HG03108 (cell line): ENCODE data around the gene ARMH3.

ENCODE experiments used
- ATAC-seq: cut with Tn5 transposase; IDR thresholded peaks from one replicate; pipeline ENCODE4 v1.9.1; 2021; ENCODE audit warnings: moderate library complexity; ENCODE audit not compliant: unreplicated experiment

Gene ARMH3

DNA sequence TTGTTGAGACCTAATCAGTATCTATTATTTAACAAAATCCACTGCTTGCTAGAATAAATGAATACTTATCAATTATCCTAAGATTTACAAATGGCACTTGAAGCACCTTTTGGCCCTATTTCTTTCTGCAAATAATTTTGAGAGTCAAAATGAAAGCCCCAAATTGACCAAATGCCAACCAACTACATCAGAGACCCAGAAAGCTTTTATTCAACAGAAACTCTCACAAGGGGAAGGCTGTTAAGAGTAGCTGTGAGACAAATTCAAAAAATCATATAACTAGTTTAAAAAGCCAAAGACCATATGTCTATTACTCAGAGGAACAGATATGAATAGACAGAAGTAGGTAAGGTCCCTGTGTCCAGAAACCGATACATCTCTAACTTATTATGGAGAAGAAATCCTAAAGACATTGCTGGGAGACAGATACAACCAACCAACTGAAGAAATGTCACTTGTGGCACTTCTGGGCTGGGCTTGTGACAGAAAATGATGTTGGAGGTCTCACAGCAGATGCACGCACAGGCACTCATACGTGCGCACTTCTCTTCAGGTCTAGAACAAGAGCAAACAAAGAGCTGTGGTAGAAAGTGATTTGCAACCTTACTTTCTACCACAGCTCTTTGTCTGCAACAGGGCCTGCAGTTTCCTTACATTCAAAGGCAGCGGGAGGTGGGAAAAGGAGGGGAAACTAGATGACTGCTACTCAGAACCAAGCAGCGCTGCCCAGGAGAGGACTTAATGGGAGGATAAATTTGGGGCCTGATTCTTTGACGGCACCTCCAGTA lies 153.7 kb downstream of the ARMH3 start:
- ATAC-seq, result peak; percentile 31

- peak; percentile 33 for ATAC-seq
Measured at GRCh38 chr10:101901340-101901739, 154.6 kb downstream of the ARMH3 start.

DNA sequence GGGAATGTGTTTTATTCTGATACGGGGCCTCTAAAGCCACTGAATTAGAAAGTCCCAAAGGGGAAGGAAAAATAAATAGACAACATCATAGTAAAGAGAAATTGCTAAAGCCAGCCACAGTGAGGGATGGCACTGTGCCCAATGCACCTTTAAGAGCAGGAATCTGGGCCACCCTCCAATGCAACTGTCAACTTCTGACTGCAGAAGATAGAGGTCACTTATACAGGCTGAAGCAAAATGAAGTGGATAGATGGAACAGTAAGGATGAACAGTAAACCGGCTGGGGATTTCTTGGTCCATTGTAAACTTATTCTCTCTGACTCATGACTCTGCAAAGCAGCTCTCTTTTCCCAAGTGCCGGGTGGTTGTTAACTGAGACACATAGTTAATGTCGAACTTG lies 158.3 kb downstream of the ARMH3 start:
- no peak for ATAC-seq

GRCh38 chr10:101896225-101896877 lies 159.6 kb downstream of the ARMH3 start:
- no peak for ATAC-seq

DNA sequence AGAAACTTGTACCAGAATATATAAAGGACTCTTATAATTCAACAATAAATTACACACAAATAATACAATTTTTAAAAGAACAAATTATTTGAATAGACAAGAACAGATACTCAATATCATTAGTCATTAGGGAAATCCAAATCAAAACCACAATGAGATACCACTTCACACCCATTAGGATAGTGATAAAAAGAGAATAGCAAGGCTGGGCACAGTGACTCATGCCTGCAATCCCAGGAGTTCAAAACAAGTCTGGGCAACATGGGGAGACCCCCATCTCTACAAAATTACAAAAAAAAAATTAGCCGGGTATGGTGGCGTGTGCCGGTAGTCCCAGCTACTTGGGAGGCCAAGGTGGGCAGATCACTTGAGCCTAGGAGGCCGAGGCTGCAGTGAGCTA lies 160.2 kb downstream of the ARMH3 start:
- ATAC-seq, result no peak

- no peak for ATAC-seq
Measured at GRCh38 chr10:101894742-101895141, 161.2 kb downstream of the ARMH3 start.

DNA sequence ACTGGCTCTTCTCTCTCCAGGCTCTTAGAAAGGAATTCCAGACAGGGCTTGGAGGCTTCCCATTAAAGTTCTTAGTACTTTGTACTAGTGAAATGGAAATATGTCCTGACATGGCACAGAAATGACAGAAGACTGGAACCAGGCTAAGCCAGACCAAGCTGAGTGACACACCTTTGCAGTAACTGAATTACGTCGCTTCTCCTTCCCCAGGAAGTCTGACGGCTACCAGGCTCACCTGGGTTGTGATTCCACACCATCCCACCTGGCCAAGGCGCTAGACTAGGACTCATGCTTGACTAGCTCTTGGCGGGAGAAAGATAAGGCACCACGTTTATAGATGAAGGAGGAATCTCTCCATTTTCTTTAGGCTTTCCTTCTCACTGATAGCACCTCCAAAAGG lies 161.7 kb downstream of the ARMH3 start:
- ATAC-seq, result no peak

DNA sequence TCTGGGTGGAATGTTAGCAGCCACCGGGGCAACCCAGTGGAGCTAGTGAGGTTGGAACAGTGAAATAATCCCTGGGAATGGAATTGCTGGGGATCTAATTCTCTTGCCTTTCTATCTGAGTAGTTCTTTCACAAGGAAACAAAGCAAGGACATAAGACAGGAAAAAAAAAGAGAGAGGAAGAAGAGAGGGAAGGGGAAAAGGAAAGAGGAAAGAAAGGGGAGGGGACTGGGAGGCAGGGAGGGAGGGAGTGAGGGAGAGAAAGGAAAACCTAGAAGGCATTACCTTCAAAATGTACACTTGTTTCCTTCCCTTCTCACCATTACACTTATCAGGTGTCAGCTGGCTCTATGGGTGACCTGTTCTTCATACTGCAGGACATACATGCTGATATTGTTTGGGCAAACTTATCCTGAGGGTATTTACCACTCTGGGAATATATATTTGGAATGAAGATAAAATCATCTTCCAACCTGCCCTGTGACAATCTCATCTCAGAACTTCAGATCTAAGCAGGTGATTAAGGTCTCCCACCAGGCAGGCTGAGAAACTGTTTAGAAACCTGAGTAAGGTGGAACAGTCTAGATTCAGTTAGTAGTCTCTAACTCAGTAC lies 162.4 kb downstream of the ARMH3 start:
- ATAC-seq, result no peak

GRCh38 chr10:101892782-101893391 lies 163.1 kb downstream of the ARMH3 start:
- no peak for ATAC-seq

DNA sequence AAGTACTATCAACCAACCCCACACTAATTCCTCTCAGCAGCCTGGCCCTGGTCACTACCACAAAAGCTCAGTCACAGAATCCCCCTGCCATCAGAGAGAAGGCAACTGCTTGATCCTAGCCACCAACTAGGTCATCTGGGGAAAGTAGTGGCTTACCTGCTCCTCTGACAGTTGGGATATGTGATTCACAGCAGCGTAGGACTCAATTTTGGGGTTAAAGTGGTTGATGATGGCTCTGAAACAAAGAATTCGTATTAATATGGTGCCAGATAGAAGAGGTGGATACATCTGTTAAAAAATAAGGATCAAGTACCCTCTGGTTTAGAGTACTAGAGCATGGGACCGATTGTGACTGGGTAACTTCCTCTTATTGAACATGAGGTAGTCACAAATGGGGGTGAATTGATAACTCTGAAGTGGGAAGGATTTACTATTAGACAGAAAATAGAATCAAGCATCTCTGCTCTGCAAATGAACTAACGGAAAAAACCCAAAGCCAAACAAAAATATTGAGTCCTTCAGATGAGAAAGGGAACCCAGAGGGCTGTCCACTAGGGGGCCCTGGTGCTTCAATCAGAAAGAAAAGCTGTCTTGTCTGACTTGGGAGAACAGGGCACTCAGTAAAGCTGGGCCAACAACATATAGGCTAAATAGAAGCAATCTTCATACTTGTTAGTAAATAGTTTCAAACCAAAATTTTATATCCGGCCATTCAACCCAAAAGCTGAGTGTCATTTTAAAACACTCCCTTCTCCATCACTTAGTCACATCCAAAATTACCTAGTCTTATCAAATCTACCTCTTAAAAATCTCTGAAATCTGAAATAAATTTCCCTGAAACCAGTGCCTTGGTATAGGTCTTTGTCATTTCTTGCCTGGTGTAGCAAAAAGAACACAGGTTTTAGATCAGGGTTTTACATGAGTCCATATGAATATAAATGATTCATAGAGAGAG lies 166.4 kb downstream of the ARMH3 start:
- no peak for ATAC-seq

DNA sequence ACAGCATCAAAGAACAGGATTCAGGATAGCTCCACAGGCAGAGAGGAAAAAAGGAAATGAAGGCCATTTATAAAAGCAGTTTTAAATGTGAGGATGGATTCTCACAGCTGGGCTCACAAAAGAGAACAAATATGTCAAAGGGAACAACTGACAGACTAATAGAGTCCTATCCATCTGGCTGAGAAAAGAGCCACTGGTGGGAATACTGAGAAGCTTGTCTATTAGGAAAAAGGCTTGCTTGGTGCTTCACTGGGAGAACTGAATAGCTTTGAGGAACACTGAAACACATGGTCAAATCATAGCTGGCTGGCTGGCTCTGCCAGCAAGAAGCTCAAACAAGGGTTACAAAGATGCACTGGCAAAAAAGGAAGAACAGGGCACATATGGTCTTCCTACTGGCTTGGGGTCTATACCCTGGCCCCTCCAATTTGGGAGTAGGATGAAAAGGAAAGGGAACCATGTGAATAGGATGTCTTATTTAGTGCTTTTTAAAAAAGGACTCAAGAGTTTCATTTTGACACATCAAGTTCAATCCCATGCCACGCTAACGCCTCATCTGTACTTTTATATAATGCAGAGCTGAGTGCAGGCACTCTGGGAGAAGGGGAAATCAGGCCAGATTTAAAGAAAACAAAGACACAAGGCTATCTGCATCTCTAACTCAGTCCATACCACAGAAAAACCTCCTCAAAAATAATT lies 167.6 kb downstream of the ARMH3 start:
- no peak for ATAC-seq

DNA sequence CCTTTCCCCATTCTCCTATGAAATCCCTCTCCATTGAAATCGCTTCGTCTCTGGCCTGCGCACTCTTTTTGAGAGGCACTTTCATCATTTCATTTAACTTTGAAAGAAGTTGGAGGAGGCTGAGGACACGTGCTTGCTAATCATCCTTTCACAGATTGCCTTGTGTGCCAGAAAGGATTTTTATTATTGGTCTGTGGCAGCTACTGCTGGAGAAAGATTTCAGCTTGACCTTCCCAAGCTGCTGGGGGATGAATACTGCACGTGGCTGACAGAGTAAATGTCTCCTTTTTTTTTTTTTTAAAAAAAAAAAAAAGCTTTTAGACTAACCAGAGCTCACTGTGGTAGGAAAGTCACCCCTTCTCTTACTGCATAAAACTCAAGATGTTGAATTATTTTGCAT lies 168.2 kb downstream of the ARMH3 start:
- no peak for ATAC-seq

GRCh38 chr10:101886521-101887312 lies 169.3 kb downstream of the ARMH3 start:
- no peak for ATAC-seq

DNA sequence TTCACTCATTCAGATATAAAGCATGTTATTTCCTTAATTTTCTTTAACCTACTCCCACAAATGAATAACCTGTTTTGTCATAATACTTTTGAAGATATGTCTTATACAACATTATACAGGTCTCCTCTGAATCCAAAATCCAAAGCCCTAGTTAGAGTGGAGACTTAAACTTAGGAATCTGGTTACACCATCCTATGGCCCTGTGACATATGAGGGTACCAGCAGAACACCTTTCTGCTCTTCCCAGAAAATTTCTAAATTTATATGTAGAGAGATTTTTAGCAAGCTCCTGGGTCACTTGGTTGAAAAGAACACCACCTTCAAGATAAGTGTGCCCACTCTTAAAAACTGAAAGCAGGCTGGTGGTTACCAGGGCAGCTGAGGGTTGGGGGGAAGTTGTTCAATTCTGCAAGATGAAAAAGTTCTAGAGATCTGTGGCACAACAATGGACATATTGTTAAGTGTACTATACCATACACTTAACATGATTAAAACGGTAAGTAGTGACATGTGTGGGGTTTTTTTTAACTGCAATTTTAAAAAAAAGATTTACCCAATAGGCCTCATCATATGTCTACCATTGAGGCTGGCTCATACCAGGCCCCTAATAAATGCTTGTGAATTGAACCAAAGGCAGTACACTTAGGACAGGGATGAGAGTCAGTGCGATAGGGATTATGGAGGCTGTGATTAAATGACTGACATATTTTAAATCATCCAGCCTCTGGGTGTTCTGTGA lies 174.8 kb downstream of the ARMH3 start:
- no peak for ATAC-seq

DNA sequence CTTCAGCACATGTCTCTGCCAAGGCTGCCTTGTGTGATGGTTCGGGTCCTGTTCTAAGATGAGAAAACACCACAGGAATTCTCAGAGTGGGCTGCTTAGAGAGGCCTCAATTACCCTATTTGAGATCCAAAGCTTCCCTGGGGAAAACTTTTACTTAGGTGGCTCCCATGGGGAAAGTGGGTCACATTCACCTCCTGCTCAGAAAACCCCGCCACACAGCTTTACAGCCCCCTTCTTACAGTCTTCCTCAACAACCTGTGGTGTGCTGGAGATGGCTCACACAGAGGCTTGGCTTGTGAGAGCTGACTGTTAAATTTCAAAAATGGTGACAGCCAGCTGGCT lies 175.8 kb downstream of the ARMH3 start:
- no peak for ATAC-seq

DNA sequence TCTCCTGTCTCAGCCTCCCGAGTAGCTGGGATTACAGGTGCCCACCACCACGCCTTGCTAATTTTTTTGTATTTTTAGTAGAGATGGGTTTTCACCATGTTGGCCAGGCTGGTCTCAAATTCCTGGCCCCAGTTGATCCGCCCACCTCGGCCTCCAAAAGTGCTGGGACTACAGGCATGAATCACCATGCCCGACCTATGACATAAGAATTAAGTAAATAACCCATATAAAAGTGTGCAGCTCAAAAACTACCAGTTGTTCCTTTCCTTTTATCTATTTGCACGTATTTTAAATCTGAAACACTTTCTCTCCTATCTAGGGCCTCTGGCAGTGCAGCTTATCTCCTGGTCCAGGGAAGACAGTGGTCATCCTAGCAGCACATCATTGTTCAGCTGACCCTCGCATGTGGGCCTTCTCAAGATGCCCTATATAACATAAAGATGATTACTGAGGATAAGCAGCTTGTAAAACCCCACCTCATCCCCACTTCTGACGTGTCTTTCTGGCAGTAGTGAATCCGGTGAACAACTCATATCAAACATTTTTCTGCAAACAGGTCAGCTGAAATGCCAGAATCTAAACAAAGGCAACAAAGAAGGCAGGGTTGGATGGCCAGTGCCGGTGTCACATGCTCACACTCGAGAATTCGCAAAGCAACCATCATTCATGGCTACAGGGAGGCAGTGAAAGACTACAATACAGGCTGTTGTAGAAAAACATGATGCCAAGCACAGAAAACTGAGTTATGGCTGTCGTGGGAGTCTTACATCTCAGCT lies 176.3 kb downstream of the ARMH3 start:
- ATAC-seq, result no peak

GRCh38 chr10:101878869-101879268 lies 177.1 kb downstream of the ARMH3 start:
- no peak for ATAC-seq
